GM12864 (cell line): ENCODE data around the gene RNFT2.

ENCODE experiments used
- DNase-seq: peaks from one replicate; pipeline ENCODE4 v3.0.0-alpha.2; 2011; ENCODE audit warnings: low read depth
- H3K4me3 ChIP-seq: 2 replicates; pipeline ENCODE4 v1.5.1; 2011; ENCODE audit warnings: mild to moderate bottlenecking, low read depth, low read length, control low read depth
- CTCF ChIP-seq: IDR thresholded peaks from 2 replicates; pipeline ENCODE4 v1.5.1; 2011; ENCODE audit warnings: low read depth, mild to moderate bottlenecking, moderate library complexity, low read length, control low read depth, inconsistent platforms; ENCODE audit errors: missing control alignments

The RNFT2 gene

DNA sequence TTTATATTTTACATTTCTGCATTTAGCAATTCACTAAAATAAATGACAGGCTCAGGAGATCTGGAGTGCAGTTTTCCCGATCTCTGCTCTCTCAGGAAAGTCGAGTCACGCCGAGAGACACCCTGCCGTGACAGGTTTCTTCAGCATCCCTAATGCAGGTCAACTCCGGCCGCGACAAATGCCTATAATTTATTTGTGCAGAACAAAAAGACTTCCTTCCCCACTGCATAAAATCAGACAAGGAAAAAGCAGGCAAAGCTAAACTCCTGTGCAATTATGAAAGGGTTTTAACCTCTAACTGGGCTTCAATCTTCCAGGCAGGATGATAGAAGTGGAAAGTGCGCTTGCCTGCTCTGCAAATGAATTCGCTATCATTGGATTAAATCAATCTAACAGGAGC is 28.3 kb upstream of the RNFT2 start:
- no peak for TF ChIP-seq CTCF
- H3K4me3 ChIP-seq: no peak overlapping the region

GRCh38 chr12:116710370-116711150 is 27.6 kb upstream of the RNFT2 start:
- TF ChIP-seq CTCF: no peak
- no peak for DNase-seq
- no peak overlapping the region for H3K4me3 ChIP-seq

More for the DNA sequence above, 28.3 kb upstream of the RNFT2 start:
- DNase-seq: no peak

DNA sequence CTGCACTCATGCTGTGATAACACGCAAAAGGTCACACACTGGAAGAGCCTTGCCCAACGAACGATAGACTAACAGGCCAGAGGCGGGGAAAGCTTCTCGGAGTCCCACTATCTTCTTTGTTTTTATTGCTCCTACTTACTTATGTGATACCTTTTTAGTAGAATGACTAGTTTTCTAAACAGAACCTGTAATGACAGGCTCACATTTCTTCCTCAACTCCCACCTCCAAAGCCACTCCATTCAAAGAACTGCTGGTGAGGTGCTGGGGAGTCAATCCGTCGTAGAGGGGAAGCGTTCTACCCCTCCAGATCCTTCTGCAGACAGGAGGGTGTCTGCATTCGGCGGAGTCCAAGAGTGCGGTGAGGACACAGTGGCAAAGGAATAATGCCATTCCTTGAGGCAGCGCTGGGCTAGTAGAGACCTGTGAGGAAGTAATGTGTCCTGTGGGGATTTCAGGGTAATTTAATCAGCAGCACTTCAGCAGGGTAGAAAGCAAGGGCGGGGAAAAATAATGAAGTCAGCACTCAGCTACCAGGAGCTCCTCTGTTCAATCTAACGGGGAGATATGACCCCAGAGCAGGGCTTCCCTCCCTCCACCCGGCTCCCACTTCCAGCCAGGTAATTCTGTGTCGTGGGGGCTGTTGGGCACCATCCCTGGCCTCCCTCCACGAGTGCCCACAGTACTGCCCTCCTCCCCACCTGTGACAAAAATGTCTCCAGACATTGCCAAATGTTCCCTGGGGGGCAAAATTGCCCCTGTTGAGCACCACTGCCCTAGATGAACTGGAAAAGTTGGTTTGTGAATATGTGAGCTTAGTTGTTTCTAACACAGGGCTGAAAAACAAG is 25.4 kb upstream of the RNFT2 start:
- no peak for DNase-seq
- TF ChIP-seq CTCF: no peak
- no peak overlapping the region for H3K4me3 ChIP-seq

DNA sequence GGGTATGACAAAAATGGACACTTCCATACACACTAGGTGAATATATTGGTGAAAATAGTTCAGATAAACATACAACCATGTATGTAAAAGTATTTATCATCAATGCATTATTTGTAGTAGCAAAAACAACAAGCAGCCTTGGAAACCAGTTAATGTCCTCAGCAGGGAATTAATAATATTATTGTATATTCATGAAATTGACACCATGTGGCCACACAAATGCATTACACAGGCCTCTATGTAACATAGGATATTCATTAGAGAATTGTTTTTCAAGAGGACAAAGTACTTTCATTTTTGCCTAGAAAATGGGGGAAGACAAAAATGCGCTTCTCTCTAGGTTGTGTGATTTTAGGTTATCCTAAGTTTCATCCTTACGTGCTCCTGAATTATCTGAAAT is 24.6 kb upstream of the RNFT2 start:
- no peak for DNase-seq
- TF ChIP-seq CTCF: no peak
- H3K4me3 ChIP-seq: no peak overlapping the region

DNA sequence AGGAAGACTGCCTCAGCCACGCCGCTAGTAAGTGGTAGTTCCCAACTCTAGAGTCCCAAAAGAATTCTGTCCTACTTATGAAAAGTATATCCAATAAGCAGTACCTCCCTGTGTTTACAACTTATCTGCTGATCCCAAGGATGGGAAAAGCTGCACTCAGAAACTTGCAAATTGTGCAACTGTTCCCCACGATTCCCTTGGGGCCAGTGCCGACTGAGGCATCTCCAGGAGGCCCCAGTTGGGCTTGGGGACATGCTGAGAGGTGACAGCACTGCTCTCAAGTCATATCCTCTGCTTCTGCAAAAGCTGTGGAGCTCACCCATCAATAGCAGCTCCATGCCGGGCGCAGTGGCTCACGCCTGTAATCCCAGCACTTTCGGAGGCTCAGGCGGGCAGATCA is 23.9 kb upstream of the RNFT2 start:
- DNase-seq: no peak
- no peak for TF ChIP-seq CTCF
- no peak overlapping the region for H3K4me3 ChIP-seq

DNA sequence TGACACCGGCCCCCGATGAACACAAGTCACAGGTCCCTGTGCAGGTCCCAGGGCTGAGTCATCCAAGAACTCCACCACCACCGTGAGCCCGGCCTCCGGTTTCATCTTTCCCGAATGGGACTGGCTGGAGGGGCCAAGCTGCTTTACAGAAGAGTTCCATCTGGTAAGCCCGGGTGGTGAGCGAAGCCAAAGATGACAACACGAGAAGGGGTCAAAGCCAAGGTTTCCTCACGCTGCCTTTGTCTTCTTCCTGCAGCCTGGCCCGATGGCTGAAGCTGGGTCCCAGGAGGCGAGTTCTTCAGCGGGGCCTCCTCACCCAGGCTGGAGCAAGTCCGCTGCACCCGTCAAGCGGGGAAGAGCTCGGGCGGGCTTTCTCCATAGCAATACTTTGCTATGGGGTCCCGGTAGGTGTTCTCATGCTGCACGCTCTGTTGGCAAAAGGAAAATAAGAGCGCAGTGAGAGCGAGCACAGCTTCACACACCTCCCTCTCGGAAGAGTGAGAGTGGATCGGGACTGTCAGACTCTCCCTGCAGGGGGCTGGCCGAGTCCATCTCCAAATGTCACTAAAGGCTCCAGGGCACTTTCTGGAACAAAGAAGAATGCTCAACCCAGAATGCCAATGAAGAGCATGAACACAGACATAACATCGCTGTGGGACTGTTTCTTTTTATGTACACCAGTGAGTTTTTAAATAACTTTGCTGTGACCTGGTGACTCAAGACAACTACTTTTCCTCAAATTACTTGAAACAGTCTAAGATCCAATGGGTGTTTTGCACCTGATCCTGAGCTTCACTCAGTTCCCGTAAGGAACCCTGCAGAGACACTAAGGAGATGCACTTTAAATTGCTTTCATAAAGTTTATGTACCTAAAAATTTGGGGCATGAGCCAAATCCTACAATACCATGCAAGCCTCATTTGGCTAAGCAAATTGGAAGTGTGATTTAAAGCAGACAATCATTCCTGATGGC is 20.4 kb upstream of the RNFT2 start:
- H3K4me3 ChIP-seq: no peak overlapping the region
- TF ChIP-seq CTCF: no peak
- DNase-seq: no peak
